A673 (cell line): ENCODE measurements around the gene ZNF627.

Experiments
- CTCF ChIP-seq: fragments of 300-800, 200-600 bp; sonication (generic); conservative IDR thresholded peaks from 2 replicates; pipeline ENCODE4 v1.5.1; 2017; ENCODE audit warnings: low read depth, mild to moderate bottlenecking, antibody characterized with exemption, low read length, moderate library complexity, mixed read lengths
- EZH2 ChIP-seq: fragments of 200-600 bp; sonication (generic); IDR thresholded peaks from 2 replicates; pipeline ENCODE4 v1.6.1; 2017; ENCODE audit warnings: borderline replicate concordance, low read depth, mild to moderate bottlenecking, mixed read lengths, antibody characterized with exemption, low read length; ENCODE audit not compliant: poor library complexity, severe bottlenecking

- TF ChIP-seq CTCF (no peak), EZH2 (no peak)
Measured at GRCh38 chr19:11598103-11598483, 810 bp downstream of the ZNF627 start.
